ENCODE results near the gene IL1A. TPM values are rescaled to one million over a fixed set of nuclear protein-coding genes. Genes with fewer than 3 reads are reported as not detected.

The IL1A gene
- total and polyA plus RNA-seq, 10 of the 15 experiments (the other 5 are each of a cell fraction or from before 2014, with no cell fraction given), result 0.10 to 8.7 (median 6.9) TPM

DNA sequence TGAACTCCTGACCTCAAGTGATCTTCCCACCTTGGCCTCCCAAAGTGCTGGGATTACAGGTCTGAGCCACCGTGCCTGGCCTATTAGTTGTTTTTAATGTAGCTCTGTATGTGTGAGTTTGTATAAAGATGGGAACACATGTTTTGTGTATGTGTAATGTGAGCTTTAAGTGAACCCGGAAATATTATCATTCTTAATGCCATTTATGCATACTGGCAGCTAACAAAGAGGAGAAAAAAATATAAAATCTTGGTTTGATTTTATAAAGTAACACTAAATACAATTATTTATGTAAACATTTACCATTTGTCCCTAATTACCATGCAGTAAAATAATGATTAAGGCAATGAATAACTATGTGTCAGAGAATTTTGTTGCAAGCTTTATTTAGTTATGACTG, 10.7 kb downstream of the IL1A start (continued):
- no peak for TF ChIP-seq POU2F2 (IDR thresholded peaks at IDR 0.05; ENCODE audit: borderline replicate concordance, low read depth, low read length)
- TF ChIP-seq, protein P1, sequence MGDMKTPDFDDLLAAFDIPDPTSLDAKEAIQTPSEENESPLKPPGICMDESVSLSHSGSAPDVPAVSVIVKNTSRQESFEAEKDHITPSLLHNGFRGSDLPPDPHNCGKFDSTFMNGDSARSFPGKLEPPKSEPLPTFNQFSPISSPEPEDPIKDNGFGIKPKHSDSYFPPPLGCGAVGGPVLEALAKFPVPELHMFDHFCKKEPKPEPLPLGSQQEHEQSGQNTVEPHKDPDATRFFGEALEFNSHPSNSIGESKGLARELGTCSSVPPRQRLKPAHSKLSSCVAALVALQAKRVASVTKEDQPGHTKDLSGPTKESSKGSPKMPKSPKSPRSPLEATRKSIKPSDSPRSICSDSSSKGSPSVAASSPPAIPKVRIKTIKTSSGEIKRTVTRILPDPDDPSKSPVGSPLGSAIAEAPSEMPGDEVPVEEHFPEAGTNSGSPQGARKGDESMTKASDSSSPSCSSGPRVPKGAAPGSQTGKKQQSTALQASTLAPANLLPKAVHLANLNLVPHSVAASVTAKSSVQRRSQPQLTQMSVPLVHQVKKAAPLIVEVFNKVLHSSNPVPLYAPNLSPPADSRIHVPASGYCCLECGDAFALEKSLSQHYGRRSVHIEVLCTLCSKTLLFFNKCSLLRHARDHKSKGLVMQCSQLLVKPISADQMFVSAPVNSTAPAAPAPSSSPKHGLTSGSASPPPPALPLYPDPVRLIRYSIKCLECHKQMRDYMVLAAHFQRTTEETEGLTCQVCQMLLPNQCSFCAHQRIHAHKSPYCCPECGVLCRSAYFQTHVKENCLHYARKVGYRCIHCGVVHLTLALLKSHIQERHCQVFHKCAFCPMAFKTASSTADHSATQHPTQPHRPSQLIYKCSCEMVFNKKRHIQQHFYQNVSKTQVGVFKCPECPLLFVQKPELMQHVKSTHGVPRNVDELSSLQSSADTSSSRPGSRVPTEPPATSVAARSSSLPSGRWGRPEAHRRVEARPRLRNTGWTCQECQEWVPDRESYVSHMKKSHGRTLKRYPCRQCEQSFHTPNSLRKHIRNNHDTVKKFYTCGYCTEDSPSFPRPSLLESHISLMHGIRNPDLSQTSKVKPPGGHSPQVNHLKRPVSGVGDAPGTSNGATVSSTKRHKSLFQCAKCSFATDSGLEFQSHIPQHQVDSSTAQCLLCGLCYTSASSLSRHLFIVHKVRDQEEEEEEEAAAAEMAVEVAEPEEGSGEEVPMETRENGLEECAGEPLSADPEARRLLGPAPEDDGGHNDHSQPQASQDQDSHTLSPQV (IDR thresholded peaks at IDR 0.05), result no peak
- TF ChIP-seq, protein P2, sequence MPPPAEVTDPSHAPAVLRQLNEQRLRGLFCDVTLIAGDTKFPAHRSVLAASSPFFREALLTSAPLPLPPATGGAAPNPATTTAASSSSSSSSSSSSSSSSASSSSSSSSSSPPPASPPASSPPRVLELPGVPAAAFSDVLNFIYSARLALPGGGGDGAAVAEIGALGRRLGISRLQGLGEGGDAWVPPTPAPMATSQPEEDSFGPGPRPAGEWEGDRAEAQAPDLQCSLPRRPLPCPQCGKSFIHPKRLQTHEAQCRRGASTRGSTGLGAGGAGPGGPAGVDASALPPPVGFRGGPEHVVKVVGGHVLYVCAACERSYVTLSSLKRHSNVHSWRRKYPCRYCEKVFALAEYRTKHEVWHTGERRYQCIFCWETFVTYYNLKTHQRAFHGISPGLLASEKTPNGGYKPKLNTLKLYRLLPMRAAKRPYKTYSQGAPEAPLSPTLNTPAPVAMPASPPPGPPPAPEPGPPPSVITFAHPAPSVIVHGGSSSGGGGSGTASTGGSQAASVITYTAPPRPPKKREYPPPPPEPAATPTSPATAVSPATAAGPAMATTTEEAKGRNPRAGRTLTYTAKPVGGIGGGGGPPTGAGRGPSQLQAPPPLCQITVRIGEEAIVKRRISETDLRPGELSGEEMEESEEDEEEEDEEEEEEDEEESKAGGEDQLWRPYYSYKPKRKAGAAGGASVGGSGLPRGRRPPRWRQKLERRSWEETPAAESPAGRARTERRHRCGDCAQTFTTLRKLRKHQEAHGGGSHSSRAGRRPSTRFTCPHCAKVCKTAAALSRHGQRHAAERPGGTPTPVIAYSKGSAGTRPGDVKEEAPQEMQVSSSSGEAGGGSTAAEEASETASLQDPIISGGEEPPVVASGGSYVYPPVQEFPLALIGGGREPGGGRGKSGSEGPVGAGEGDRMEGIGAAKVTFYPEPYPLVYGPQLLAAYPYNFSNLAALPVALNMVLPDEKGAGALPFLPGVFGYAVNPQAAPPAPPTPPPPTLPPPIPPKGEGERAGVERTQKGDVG (CRISPR knock-in tag; IDR thresholded peaks at IDR 0.05), result no peak
- TF ChIP-seq, protein P3, sequence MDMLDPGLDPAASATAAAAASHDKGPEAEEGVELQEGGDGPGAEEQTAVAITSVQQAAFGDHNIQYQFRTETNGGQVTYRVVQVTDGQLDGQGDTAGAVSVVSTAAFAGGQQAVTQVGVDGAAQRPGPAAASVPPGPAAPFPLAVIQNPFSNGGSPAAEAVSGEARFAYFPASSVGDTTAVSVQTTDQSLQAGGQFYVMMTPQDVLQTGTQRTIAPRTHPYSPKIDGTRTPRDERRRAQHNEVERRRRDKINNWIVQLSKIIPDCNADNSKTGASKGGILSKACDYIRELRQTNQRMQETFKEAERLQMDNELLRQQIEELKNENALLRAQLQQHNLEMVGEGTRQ (IDR thresholded peaks at IDR 0.05; ENCODE audit: borderline replicate concordance, low read depth, low read length), result no peak
- TF ChIP-seq ZNF384 (IDR thresholded peaks at IDR 0.05; ENCODE audit: borderline replicate concordance, low read depth, low read length), result no peak
- no peak for TF ChIP-seq ESRRA (IDR thresholded peaks at IDR 0.05; ENCODE audit: low read length)
- TF ChIP-seq, protein P4, sequence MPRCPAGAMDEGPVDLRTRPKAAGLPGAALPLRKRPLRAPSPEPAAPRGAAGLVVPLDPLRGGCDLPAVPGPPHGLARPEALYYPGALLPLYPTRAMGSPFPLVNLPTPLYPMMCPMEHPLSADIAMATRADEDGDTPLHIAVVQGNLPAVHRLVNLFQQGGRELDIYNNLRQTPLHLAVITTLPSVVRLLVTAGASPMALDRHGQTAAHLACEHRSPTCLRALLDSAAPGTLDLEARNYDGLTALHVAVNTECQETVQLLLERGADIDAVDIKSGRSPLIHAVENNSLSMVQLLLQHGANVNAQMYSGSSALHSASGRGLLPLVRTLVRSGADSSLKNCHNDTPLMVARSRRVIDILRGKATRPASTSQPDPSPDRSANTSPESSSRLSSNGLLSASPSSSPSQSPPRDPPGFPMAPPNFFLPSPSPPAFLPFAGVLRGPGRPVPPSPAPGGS (IDR thresholded peaks at IDR 0.05; ENCODE audit: borderline replicate concordance, insufficient read depth, low read depth, low read length, poor library complexity, severe bottlenecking), result no peak
- no peak for TF ChIP-seq SREBF1 (IDR thresholded peaks at IDR 0.05; ENCODE audit: low read length)

All from GM12878 (cell line).